ENCODE data around the gene SACS.
"Not testable (repeated sequence)": the region's sequence is repeated elsewhere in the genome, so short reads cannot be mapped to it uniquely, and the experiment has no call there.

The SACS gene

DNA sequence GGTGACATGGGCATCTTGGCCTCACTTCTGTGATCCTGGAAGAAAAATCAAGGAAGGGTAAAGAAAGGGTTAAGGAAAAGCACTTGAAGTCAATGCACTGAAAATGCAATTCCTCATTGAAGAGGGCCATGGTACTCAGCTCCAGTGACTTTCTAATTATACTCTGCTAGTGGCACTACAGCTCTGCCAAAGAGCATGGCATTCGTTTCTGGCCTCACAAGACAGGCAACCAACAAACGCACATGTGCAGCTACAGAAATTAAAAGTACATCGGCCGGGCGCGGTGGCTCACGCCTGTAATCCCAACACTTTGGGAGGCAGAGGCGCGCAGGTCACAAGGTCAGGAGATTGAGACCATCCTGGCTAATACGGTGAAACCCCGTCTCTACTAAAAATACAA lies 21.8 kb downstream of the SACS start:
- no peak for DNase-seq (ENCODE audit: low spot score)

DNA sequence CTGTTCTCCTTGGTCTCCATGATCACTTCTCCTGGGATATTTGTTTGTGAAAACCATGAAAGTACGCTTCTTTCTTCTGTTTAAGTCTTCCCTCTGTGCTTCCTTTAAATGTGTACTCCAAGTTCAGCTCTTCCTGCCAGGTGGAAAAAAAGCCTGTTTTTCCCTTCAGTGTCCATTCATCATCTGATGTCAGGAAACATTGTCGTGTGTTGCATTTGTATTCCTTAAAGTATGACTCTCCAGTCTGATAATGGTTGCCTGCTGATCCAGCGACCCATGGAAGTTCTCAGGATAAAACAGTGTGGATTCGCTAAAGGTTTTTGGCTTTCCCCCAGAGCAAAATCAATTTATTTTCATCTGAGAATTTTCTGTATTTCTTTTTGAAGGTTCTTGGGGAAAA lies 22.3 kb downstream of the SACS start:
- no peak for DNase-seq (ENCODE audit: low spot score)

GRCh38 chr13:23408026-23408425 lies 25.5 kb downstream of the SACS start:
- no peak for DNase-seq (ENCODE audit: low spot score)

GRCh38 chr13:23401156-23401555 lies 32.3 kb downstream of the SACS start:
- DNase-seq (ENCODE audit: low spot score): not testable (repeated sequence)

DNA sequence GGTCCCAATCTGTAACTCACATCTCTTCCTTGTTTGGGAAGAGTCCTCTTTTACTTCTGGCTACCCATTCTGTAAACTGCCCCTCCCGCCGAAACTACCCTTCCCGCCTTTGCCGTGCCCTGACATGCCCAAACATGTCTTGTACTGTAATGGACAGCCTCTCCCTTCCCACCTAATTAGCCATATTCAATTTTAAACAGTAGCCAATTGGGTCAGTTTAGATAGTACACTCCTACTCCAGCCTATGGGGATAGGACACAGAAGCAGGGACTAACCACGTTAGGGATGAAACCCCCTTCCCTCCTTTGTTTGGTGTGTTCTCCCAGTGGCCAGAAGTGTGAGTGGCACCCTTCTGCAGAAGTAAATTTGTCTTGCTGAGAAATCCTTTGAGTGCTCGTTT lies 34.2 kb downstream of the SACS start:
- no peak for DNase-seq (ENCODE audit: low spot score)

GRCh38 chr13:23394821-23395220 lies 38.7 kb downstream of the SACS start:
- no peak for DNase-seq (ENCODE audit: low spot score)

DNA sequence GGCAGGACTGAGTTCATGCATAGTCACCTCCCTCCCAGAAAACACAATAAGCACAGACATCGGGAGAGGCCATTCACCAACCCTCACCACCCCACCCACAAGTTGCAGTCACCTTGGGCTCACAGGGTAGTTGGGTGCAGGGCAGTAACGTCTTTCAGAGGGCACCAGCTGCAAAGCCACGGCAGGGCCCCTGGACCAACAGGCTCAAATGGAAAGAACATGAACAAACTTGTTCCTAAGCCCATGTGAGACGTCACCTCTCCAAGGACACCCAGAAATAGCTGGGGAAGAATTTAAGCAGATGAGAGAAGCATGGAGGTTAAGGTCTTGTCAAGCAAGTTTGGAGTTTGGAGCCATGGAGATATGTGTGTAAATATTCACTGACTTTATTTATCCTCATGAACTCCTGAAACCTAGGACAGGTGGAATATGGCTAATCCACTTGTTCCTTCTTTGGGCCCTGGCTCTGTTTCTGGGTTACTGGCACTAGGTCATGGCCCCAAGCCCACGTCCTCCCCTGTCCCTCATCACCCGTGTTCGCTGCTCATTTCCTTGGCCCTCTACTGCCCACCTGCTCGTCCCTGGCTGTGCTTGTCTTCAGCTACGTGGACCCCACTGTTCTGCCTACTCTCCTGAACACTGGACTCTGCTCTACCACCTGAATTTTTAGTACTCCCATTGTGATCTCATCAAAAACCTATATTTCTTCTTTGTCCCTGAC lies 40.4 kb downstream of the SACS start:
- DNase-seq (ENCODE audit: low spot score): no peak

GRCh38 chr13:23392313-23392712 lies 41.2 kb downstream of the SACS start:
- peak; percentile 86 for DNase-seq (ENCODE audit: low spot score)

DNA sequence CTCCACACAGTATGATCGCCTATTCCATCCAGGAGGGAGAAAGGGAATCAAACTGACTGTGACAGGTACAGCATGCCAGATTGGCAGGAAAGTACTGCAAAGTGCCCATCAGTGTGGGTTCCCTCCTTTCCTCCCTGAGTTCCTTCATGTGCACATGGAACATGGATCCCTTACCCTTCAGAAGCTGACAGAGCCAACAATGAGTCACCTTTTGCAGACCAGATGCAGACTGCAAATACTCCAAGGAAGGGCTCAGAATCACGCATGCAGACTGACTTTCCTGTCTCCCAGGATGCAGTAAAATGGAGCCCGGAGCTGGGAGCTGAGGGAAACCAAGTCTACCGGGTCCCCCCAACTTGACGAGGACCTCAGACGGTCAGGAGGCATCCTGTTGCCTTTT lies 41.8 kb downstream of the SACS start:
- DNase-seq (ENCODE audit: low spot score): no peak

- no peak for DNase-seq (ENCODE audit: low spot score)
Observed at GRCh38 chr13:23386533-23386932, 47.0 kb downstream of the SACS start.

DNA sequence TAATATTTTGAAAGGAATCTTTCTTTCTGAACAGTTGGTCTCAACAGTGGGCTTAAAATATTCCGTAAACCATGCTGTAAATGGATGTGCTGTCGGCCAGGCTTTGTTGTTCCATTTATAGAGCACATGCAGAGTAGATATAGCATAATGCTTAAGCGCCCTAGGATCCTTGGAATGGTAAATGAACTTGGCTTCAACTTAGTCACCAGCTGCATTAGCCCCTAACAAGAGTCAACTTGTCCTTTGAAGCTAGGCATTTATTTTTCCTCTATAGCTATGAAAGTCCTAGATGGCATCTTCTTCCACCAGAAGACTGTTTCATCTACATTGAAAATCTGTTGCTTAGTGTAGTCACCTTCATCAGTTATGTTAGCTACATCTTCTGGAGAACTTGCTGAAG lies 47.6 kb downstream of the SACS start:
- DNase-seq (ENCODE audit: low spot score): no peak

DNA sequence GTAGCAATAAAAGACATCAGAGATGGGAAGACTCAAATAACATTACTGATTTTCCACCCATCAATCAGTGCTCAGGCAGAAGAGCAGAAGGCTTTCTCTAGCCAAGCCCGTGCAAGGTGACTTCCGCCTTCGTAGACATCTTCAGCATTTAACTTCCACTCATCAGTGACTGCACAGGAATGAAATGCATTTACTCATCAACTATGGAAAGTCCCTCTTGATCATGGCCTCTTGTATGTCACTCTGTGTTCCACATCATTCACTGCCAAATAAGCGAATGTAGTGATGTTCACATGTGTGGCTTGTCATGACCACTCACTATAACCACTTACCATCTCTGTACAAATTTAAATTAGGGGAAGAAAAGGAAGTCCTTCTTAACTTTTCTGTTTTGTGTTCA lies 49.4 kb downstream of the SACS start:
- DNase-seq (ENCODE audit: low spot score): no peak

- DNase-seq (ENCODE audit: low spot score): no peak
Observed at GRCh38 chr13:23383151-23383550, 50.4 kb downstream of the SACS start.

- DNase-seq (ENCODE audit: low spot score): peak; percentile 89
Observed at GRCh38 chr13:23381866-23382265, 51.6 kb downstream of the SACS start.

DNA sequence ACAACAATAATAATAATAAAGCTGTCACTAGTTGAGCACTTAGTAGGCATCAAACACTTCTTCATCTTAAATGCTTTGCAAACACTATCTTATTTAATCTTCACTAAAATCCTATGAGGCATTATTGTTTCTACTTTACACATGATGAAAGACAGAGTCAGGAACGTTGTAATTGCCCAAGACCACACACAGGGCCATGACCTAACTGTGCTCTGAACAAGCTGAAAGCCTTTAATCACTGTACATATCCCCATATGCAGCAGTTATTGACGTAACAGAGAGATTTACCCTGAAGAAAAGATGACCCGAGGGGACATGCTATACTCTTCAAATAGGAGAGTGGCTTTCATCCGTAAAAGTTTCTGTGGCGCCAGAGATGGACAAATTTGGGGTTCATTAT lies 53.0 kb downstream of the SACS start:
- DNase-seq (ENCODE audit: low spot score): no peak

- no peak for DNase-seq (ENCODE audit: low spot score)
Observed at GRCh38 chr13:23377983-23378632, 55.4 kb downstream of the SACS start.

- DNase-seq (ENCODE audit: low spot score): no peak
Observed at GRCh38 chr13:23377579-23377978, 55.9 kb downstream of the SACS start.

DNA sequence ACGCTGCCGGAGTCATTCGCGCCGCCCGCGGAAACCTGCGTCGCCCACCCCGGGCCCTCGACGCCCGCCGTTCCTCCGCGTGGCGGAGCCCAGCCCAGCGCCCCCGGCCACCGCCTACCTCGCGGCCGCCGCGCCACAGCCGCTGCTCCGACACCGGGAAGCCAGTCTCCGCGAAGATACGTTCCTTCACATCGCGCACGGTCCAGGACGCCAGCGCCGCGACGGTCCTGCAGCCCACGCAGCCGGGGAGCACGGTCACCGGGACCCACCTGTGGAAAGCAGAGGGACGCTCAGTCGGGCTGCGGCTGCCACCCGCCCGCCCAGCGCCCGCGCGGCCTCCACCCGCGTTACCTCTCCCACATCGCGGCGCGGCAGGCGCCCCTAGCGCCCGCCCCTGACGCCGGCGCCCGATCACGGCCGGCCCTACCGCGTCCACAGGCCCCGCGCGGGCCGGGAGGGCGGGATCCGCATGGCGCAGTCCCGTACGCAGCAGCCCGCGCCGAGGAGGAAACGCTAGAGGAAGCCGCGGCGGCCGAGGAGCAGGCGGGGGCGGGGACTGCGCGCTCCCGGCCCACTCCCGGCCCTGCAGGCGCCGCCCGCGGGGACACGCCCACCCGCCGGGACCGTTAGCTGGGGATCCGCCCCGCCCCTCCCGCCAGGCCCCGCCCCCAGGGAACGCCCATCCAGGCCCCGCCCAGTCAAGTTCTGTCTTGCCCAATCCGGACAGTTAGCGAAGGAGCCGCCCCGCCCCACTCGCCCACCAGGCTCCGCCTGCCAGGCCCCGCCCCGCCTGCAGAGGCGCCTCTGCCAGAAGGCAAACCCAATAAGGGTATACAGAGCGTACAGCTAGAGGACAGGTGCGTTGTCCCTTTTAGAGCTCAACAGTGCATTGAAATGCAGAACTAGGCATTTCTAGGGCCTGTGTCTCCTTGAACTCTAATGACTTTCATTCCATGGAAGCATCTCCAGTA lies 58.2 kb downstream of the SACS start:
- peak; percentile 93 for DNase-seq (ENCODE audit: low spot score)

- no peak for DNase-seq (ENCODE audit: low spot score)
Observed at GRCh38 chr13:23372264-23372906, 61.1 kb downstream of the SACS start.

- no peak for DNase-seq (ENCODE audit: low spot score)
Observed at GRCh38 chr13:23367907-23368306, 65.6 kb downstream of the SACS start.

DNA sequence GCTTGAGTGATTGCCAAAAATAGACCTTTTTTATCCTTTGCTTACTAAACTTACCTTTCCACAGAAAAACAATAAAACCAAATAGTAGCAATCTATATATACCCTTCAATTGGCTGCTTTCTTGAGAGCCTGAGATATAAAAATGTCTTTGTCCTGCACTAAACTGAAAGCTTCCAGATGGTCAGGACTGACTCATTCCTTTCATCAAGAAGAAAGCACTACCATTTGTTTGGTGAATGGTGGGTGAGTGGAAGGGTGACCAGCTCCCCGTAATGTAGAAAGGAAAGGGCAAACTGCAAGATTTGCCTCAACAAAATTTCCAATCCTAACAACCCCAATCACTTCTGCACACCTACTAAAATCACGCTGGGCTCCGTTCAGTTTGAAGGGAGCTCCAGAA lies 67.8 kb downstream of the SACS start:
- no peak for DNase-seq (ENCODE audit: low spot score)

GRCh38 chr13:23359882-23360281 lies 73.6 kb downstream of the SACS start:
- DNase-seq (ENCODE audit: low spot score): no peak

Measured in pons (tissue), 1 donor.